Transverse colon (tissue), 3 donors: ENCODE results near the gene FBXL3.

ENCODE experiments used
- CTCF ChIP-seq, 5 experiments: fragments of 200-600 bp in 3 of 5; fragments of 450-650 bp in 2 of 5; sonication (generic) in 3 of 5; IDR thresholded peaks; 1 replicate in 2 of 5; 2 replicates in 3 of 5; pipeline ENCODE4 v1.5.1; 2016 to 2017; ENCODE audit warnings: antibody characterized with exemption in 5 of 5, inconsistent platforms in 3 of 5, mild to moderate bottlenecking in 2 of 5, moderate library complexity in 1 of 5
- POLR2A ChIP-seq: fragments of 450-650 bp; IDR thresholded peaks from one replicate; pipeline ENCODE4 v1.6.1; 2016; ENCODE audit warnings: antibody characterized with exemption, mild to moderate bottlenecking, moderate library complexity

- TF ChIP-seq CTCF (IDR thresholded peaks at IDR 0.05) (no peak), POLR2A (no peak)
Measured at GRCh38 chr13:77047649-77048343, 20.8 kb upstream of the FBXL3 start.
